Tibial nerve (tissue), 4 donors: ENCODE results near the gene RPS6KA6. TPM values are rescaled to one million over a fixed set of nuclear protein-coding genes. Genes with fewer than 3 reads are reported as not detected.

Experiments
- DNase-seq, 2 donors: peaks; one replicate each; pipeline ENCODE4 v3.0.0-alpha.2; 2019; ENCODE audit warnings: low spot score in 2 of 2
- H3K27ac ChIP-seq, 4 donors: fragments of 200-600 bp; sonication (generic) in 3 of 4; one replicate each; pipeline ENCODE4 v1.5.1; 2017 to 2019; ENCODE audit warnings: mild to moderate bottlenecking in 1 of 4
- H3K27me3 ChIP-seq, 2 donors: fragments of 200-600 bp; sonication (generic) in 1 of 2; one replicate each; pipeline versions ENCODE4 v1.5.1 to v1.6.0; 2017 to 2019
- H3K36me3 ChIP-seq, 3 donors: fragments of 200-600 bp; sonication (generic); one replicate each; pipeline ENCODE4 v1.5.1; 2018 to 2019
- H3K4me1 ChIP-seq, 4 donors: fragments of 200-600 bp; sonication (generic) in 3 of 4; one replicate each; pipeline ENCODE4 v1.5.1; 2017 to 2019
- H3K4me3 ChIP-seq, 4 donors: fragments of 200-600 bp; sonication (generic) in 3 of 4; one replicate each; pipeline ENCODE4 v1.5.1; 2017 to 2019; ENCODE audit warnings: mild to moderate bottlenecking in 1 of 4, moderate library complexity in 1 of 4
- H3K9me3 ChIP-seq, 4 donors: fragments of 200-600 bp; sonication (generic) in 3 of 4; one replicate each; pipeline ENCODE4 v1.5.1; 2017 to 2019
- CTCF ChIP-seq, 5 experiments: fragments of 200-600 bp in 3 of 5; fragments of 450-650 bp in 2 of 5; sonication (generic) in 3 of 5; IDR thresholded peaks; one replicate each; pipeline ENCODE4 v1.5.1; 2016 to 2019; ENCODE audit warnings: antibody characterized with exemption in 5 of 5, mild to moderate bottlenecking in 3 of 5, moderate library complexity in 2 of 5
- EP300 ChIP-seq, 2 donors: sonication (generic); formaldehyde crosslinking; IDR thresholded peaks; one replicate each; pipeline ENCODE4 v1.6.1; 2017; ENCODE audit warnings: antibody characterized with exemption in 2 of 2, mild to moderate bottlenecking in 1 of 2
- POLR2A ChIP-seq, 2 donors: fragments of 450-650 bp; IDR thresholded peaks; one replicate each; pipeline ENCODE4 v1.6.1; 2017; ENCODE audit warnings: antibody characterized with exemption in 2 of 2, mild to moderate bottlenecking in 2 of 2, moderate library complexity in 2 of 2
- WGBS, 2 donors: methylation state at CpG; one replicate each; pipeline ENCODE4 v1.1.5; 2018; 5-methylcytosine and 5-hydroxymethylcytosine counted together
- total RNA-seq, 4 donors: library from RNA; depleted of rRNA; stranded (reverse); fragments of >200 nt; gene quantifications; one replicate each; pipeline ENCODE4 v1.1.0, GENCODE V29; 2016

RPS6KA6 gene
- total RNA-seq, 4 donors from 2014 or later, result 0.60 to 4.3 (median 1.4) TPM

DNA sequence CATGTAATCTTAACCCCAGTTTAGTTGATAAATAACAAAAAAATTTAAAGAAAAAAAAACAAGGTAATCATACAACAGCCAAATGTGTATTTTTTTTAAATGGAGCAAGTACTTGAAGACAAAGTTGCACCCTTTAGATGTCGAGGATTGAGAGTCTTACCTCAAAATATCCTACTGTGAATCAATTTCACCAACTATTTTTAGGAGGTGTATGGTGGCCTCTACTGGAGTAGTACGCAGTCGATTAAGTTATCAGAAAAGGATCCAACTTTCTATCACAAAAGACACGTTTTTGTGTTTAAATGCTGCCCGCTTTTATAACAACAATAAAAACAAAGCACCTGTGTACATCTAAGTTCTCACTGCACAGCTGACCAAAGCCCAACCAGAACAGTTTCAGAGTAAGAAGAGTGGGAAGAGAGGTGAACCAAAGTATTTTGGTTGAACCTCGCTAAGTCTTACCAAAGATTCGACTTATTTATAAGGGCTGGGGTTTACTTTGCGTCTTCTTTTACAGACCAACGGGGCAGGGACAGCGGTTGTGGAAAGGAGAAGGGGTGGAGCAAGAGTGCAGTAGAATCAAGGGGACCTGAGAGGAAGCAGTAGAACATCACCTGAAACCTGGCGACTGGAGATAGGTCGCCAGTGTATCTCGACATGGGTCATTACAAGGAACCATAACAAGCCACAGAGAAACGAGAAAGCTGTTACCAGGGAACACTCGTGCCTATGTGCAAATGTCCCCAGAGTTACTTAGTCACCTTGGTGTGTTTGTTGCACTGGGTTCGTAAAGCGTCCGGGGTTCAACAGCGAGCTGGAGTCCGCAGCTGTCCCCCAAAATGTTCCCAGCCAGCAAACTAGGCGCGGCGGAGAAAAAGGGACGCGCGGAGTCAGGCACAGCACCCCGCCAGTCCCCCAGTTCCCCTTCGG lies 1.1 kb downstream of the RPS6KA6 start:
- Histone ChIP-seq H3K36me3 (no peaks in the 10 kb centered on the region), H3K27ac (peak overlapping the region in 2 of 4 donors; percentile 40 to 67), H3K4me1 (no peaks in the 10 kb centered on the region), H3K9me3 (no peaks in the 10 kb centered on the region), H3K27me3 (no peaks in the 10 kb centered on the region), H3K4me3 (peak overlapping the region; percentile 25 to 65 (median 44))
- WGBS, 2 donors, result 10 to 35% methylated on average over 23 to 28 of the region's 28 CpGs
- DNase-seq, result peak in 1 of 2 donors; percentile 4
- TF ChIP-seq CTCF (IDR thresholded peaks at IDR 0.05) (no peak), EP300 (IDR thresholded peaks at IDR 0.05) (no peak), POLR2A (IDR thresholded peaks at IDR 0.05) (no peak)

DNA sequence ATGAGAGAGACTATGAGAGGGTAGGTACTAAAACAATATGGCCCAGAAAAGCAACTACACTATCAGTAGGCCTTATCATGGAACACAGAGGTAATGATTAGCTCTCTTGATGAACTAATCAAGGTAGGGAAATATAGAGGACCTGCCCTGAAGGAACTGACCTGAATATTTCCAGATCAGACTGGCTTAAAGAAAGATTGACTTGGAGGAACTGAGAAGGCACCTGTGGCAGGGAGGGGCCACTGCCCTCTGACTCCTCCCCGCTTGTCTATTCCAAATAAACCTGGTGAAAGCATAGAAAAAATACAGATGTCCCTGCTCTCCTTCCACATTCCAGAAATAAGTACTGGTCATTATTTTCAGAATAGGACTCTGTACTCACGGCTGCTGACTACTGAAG lies 5.5 kb downstream of the RPS6KA6 start:
- WGBS, 2 donors, result 69 to 93% methylated on average over 2 of the region's 2 CpGs
- DNase-seq, result no peak
- H3K27ac ChIP-seq, result no peak overlapping the region
- no peaks in the 10 kb centered on the region for H3K4me1 ChIP-seq
- H3K4me3 ChIP-seq, result no peak overlapping the region
- H3K36me3 ChIP-seq, result no peaks in the 10 kb centered on the region
- TF ChIP-seq POLR2A (IDR thresholded peaks at IDR 0.05), result no peak
- TF ChIP-seq EP300 (IDR thresholded peaks at IDR 0.05), result no peak
- TF ChIP-seq CTCF (IDR thresholded peaks at IDR 0.05), result no peak
- H3K9me3 ChIP-seq, result no peaks in the 10 kb centered on the region
- no peaks in the 10 kb centered on the region for H3K27me3 ChIP-seq

DNA sequence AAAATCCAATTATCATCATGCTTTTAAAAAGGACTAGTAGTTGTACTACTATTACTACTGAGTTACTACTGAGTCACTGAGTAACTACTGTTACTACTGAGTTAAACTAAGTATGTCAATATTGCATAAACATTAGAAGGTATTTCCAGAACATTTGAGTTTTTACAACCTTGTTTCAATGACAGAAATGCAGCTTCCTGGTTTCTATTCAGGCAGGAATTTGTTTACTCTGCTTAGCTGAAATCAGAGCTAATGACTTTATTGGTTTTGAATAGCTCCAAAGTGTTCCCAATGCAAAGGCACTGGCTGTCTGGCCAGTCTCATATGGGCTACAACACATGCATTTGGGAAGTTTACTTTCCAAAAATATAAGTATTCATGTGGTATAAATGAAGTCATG lies 12.0 kb downstream of the RPS6KA6 start:
- H3K27ac ChIP-seq, result no peak overlapping the region
- H3K4me3 ChIP-seq, result no peak overlapping the region
- no peaks in the 10 kb centered on the region for H3K27me3 ChIP-seq
- DNase-seq, result no peak
- H3K4me1 ChIP-seq, result no peaks in the 10 kb centered on the region
- no peaks in the 10 kb centered on the region for H3K36me3 ChIP-seq
- TF ChIP-seq POLR2A (IDR thresholded peaks at IDR 0.05), result no peak
- TF ChIP-seq EP300 (IDR thresholded peaks at IDR 0.05), result no peak
- TF ChIP-seq CTCF (IDR thresholded peaks at IDR 0.05), result no peak
- no peaks in the 10 kb centered on the region for H3K9me3 ChIP-seq

- no peaks in the 10 kb centered on the region for H3K9me3 ChIP-seq
- TF ChIP-seq EP300 (IDR thresholded peaks at IDR 0.05) (no peak), CTCF (IDR thresholded peaks at IDR 0.05) (no peak), POLR2A (IDR thresholded peaks at IDR 0.05) (no peak)
- no peaks in the 10 kb centered on the region for H3K27me3 ChIP-seq
- no peak for DNase-seq
- H3K4me3 ChIP-seq, result no peak overlapping the region
- H3K4me1 ChIP-seq, result no peaks in the 10 kb centered on the region
- no peaks in the 10 kb centered on the region for H3K36me3 ChIP-seq
- no peak overlapping the region for H3K27ac ChIP-seq
- 76 to 81% methylated on average over 3 of the region's 3 CpGs for WGBS, 2 donors
These were observed 12.7 kb downstream of the RPS6KA6 start for GRCh38 chrX:84175274-84175673.

DNA sequence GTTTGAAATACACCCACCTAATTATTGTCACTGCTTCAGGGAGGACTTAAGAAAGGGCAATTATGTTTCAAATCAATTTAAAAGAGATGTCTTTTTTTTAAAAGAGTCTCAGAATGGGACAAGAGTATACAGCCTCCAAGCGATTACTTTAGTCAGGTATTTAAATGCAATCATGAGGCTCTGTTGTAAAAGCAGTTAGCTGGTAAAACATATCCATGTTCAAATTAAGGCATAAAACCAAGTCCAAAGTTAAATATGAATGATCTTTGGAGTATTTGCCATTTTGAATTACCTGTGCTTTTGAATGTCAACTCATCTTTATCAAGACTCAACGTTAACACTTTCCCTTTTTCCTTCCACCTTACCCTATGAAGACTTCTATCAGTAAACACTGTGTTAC lies 13.7 kb downstream of the RPS6KA6 start:
- TF ChIP-seq EP300 (IDR thresholded peaks at IDR 0.05) (no peak), CTCF (IDR thresholded peaks at IDR 0.05) (no peak), POLR2A (IDR thresholded peaks at IDR 0.05) (no peak)
- no peak overlapping the region for H3K4me3 ChIP-seq

More for the DNA sequence above, 13.7 kb downstream of the RPS6KA6 start:
- 88 to 95% methylated on average over 2 of the region's 2 CpGs for WGBS, 2 donors
- Histone ChIP-seq H3K4me1 (no peaks in the 10 kb centered on the region), H3K36me3 (no peaks in the 10 kb centered on the region), H3K27me3 (no peaks in the 10 kb centered on the region), H3K9me3 (no peaks in the 10 kb centered on the region), H3K27ac (no peak overlapping the region)
- DNase-seq, result no peak
